PFSK-1 (cell line): ENCODE results near the gene TENT5C.

Experiments used
- POLR2AphosphoS5 ChIP-seq: IDR thresholded peaks from 2 replicates; pipeline ENCODE4 v1.6.1; 2012; ENCODE audit warnings: low read depth, mild to moderate bottlenecking, control low read depth, low read length, moderate library complexity
- TAF1 ChIP-seq: IDR thresholded peaks from 2 replicates; pipeline ENCODE4 v1.6.1; 2012; ENCODE audit warnings: low read length, control low read depth, borderline replicate concordance; ENCODE audit not compliant: insufficient read depth

DNA sequence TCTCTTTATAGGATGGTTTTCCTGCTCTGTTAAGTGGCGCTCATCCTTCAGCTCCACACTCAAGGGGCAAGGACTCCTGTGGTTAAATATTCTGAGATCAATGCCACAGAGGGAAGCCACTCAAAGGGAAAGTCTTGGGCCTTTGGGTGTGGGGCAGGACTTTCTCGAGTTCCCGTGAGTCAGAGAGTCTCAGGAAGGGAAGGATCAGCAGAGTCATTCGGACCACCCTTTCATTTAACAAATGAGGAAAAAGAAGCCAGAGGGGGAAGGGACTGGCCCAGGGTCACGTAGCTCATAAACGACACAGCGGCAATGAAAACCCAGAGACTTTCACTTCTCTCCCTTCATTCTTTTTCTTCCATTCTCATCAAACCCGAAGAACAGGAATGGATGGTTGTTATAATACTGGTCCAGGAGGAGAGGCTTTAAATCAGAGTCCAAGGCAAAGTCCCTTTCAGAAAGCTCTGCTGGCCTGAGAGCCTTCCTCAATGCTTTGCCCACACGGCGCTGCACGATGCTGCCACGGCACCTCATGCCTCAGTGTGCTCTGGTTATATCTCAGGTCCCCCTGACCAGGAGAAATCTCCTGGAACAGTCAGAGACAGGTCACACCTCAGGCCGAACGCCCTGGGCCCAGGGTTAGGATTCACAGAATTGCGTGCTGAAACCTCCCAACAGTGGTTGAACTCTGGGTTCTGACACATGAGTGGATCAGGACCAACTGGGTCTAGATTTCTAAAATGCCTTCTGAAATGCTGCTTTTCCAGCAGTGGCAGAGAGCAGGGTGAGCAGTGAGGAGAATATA lies 65.3 kb downstream of the TENT5C start:
- TF ChIP-seq POLR2AphosphoS5 = no peak
- TF ChIP-seq TAF1 = no peak
